Ovary (tissue), 3 donors: ENCODE results near the gene CHP1.

Experiments
- CTCF ChIP-seq, 3 donors: fragments of 450-650 bp in 2 of 3; fragments of 200-600 bp in 1 of 3; IDR thresholded peaks; one replicate each; pipeline versions ENCODE4 v1.5.1 to v1.8.0; 2016 to 2022; ENCODE audit warnings: antibody characterized with exemption in 3 of 3, mild to moderate bottlenecking in 1 of 3
- EP300 ChIP-seq: sonication (generic); formaldehyde crosslinking; IDR thresholded peaks from one replicate; pipeline ENCODE4 v1.6.1; 2017; ENCODE audit warnings: antibody characterized with exemption
- POLR2A ChIP-seq: fragments of 450-650 bp; IDR thresholded peaks from one replicate; pipeline ENCODE4 v1.6.1; 2017; ENCODE audit warnings: antibody characterized with exemption, mild to moderate bottlenecking, moderate library complexity
- donor health status: DM: no; HTN: no; CAD: no.

- TF ChIP-seq POLR2A (no peak), CTCF (IDR thresholded peaks at IDR 0.05) (no peak), EP300 (no peak)
Observed at GRCh38 chr15:41309226-41309905, 78.3 kb downstream of the CHP1 start.
